NCI-H345 (cell line): ENCODE results near the gene DAGLA.
"Not testable (repeated sequence)": the region's sequence is repeated elsewhere in the genome, so short reads cannot be mapped to it uniquely, and the experiment has no call there.

Experiments used
- DNase-seq: peaks from one replicate; lab custom pipeline; 2025; lab: John Stamatoyannopoulos, UW

Gene DAGLA, protein sequence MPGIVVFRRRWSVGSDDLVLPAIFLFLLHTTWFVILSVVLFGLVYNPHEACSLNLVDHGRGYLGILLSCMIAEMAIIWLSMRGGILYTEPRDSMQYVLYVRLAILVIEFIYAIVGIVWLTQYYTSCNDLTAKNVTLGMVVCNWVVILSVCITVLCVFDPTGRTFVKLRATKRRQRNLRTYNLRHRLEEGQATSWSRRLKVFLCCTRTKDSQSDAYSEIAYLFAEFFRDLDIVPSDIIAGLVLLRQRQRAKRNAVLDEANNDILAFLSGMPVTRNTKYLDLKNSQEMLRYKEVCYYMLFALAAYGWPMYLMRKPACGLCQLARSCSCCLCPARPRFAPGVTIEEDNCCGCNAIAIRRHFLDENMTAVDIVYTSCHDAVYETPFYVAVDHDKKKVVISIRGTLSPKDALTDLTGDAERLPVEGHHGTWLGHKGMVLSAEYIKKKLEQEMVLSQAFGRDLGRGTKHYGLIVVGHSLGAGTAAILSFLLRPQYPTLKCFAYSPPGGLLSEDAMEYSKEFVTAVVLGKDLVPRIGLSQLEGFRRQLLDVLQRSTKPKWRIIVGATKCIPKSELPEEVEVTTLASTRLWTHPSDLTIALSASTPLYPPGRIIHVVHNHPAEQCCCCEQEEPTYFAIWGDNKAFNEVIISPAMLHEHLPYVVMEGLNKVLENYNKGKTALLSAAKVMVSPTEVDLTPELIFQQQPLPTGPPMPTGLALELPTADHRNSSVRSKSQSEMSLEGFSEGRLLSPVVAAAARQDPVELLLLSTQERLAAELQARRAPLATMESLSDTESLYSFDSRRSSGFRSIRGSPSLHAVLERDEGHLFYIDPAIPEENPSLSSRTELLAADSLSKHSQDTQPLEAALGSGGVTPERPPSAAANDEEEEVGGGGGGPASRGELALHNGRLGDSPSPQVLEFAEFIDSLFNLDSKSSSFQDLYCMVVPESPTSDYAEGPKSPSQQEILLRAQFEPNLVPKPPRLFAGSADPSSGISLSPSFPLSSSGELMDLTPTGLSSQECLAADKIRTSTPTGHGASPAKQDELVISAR

GRCh38 chr11:61679893-61680621 is at the start of gene DAGLA:
Gene DAGLA, plus strand, starts transcription at chr11:61680391. Its CDS starts 39,765 bp downstream, at chr11:61720156.
- peak; percentile 75 for DNase-seq

- DNase-seq: no peak
Measured at GRCh38 chr11:61632096-61632495, 48.1 kb upstream of the DAGLA start.

DNA sequence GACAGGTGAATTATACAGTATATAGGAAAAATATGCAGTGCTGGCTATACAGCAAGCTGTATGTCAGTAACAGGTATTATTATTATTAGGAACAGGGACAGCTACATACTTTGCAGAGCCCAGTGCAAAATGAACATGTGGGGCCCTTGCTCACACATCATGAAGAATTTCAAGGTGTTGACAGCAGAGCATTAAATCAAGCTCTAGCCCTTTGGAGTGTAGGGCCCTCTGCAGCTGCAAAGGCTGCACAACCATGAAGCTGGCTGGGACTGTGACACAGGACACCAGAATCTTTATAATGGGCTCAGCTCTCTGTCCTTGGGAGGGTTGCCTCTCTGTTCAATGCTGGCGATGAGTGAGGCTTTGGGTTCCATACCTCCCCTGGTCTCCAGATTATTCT is 44.9 kb upstream of the DAGLA start:
- DNase-seq: no peak

DNA sequence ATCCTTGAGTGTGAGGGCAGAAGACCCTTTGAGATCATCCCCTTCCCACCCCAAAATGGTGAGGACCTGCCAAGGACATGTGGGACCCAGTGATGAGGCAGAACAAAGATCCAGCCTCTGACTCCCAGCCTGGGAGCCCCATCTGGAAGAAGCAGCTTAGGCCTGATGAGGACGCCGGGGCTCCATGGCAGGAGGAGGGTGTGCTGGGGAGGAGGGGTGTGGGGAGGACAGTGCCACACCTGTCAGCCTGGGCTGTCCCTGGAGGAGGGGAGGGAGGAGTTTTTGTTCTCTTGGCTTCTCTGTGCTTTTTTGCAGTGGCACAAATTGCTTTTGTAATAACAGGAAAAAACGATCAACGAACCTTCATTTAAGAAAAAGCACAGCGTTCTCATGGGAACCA is 44.4 kb upstream of the DAGLA start:
- DNase-seq: no peak

GRCh38 chr11:61636676-61637075 is 43.5 kb upstream of the DAGLA start:
- DNase-seq: no peak

- no peak for DNase-seq
Measured at GRCh38 chr11:61637277-61637676, 42.9 kb upstream of the DAGLA start.

- DNase-seq: no peak
Measured at GRCh38 chr11:61639816-61640443, 40.3 kb upstream of the DAGLA start.

GRCh38 chr11:61642162-61642561 is 38.0 kb upstream of the DAGLA start:
- DNase-seq: no peak

- DNase-seq: no peak
Measured at GRCh38 chr11:61645179-61645868, 34.9 kb upstream of the DAGLA start.

DNA sequence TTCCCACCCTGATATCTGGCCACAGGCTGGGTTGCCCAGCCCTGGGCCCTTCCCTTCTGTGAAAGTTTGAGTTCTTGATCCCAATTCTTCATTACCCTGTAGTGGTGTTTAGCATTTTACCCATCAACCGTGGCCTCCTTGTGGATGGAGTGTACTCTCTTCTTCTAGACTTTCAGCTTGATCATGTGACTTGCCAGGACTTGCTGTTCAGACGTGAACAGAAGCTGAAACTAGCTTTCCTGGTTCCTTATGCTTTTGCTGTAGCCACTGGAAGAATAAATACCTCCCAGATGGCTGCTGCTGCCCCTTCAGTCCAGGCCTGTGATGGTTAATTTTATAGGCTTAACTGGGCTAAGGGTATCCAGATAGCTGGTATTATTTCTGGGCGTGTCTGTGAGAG is 32.7 kb upstream of the DAGLA start:
- DNase-seq: no peak

- DNase-seq: no peak
Measured at GRCh38 chr11:61650781-61651571, 29.2 kb upstream of the DAGLA start.

- no peak for DNase-seq
Measured at GRCh38 chr11:61652135-61652534, 28.1 kb upstream of the DAGLA start.

- no peak for DNase-seq
Measured at GRCh38 chr11:61654397-61654829, 25.8 kb upstream of the DAGLA start.

GRCh38 chr11:61655266-61656159 is 24.7 kb upstream of the DAGLA start:
- DNase-seq: not testable (repeated sequence)

DNA sequence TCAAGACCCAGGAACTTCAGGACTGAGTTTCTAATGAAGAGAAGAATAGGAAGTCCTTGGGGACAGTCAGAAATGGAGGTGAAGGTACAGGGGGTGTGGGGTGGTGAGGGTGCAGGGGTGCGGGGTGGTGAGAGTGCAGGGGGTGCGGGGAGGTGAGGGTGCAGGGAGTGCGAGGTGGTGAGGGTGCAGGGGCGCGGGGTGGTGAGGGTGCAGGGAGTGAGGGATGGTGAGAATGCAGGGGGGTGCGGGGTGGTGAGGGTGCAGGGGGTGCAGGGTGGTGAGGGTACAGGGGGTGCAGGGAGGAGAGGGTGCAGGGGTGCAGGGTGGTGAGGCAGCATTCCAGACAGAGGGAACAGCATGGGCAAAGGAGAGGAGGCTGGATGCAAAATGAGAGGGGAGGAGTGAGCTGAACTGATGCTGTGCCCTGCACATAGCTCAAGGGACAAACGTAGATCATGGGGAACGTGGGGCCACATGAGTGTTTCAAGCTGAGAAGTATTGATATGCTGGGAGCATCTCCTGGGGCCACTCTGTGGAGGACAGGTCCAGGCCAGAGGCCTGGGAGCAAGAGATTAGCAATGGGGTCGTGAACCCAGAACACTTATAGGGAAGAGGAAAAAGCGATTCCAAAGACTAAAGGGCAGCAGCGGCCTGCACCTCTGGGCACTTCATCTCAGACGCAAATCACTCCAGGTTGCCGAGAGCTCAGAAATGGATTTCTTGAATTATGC is 23.7 kb upstream of the DAGLA start:
- no peak for DNase-seq

DNA sequence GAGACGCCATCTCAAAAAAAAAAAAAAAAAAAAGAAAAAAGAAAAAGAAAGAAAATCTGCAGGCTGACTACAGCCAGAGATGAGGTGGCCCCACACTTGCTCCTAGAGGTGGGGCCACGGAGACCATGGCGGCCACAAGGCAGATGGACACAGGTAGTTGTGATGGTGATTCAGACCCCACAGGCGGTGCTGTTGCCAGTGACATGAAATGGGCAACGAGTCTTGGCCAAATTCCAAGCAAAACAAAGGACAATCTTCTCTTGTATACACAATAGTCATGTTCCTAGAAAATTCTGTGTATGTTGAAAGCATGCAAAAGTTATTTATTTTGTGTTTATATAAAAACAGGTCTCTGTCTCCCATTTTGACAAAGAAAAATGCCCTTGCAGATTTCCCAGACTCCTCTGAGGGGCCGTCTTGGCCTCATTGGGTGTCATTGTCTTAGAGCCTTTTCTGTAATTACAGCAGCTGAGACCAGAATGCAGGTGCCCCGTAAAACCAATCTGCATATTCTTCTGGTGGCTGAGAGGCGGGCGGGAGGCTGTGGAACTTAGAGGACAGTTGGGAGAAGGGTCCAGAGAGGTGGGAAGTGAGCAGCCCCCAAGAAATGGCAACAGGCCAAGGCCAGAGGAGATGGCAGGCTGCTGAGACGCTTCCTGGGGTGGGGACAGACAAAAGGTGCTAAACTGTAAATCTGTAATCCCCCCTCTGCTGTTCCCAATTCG is 22.5 kb upstream of the DAGLA start:
- peak; percentile 52 for DNase-seq

GRCh38 chr11:61659413-61660196 is 20.6 kb upstream of the DAGLA start:
- DNase-seq: no peak
